Activated effector memory CD4-positive, alpha-beta T cell treated with Interleukin-2 at 50 U/mL for 16 hours (primary cell): ENCODE results near the gene CFAP299.

Source experiments
- DNase-seq: peaks from one replicate; pipeline ENCODE4 v3.0.0-alpha.2; 2020

The CFAP299 gene

DNA sequence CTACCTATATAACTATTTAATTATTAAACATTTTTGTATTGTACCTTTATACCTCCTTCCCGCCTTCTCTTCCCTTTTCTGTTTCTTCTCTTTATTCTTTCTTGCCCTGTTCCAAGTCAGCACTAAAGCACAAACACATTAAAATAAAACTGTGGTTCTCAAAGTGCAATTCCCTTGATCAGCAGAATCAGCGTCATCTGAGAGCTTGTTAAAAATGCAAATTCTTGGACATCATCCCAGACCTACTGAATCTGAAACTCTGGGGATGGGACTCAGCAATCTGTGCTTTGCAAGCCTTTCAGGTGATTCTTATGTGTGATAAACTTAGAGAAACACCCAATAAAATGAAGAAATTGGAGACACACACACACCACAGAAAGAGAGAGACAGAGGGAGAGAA is 516.5 kb downstream of the CFAP299 start:
- no peak for DNase-seq

DNA sequence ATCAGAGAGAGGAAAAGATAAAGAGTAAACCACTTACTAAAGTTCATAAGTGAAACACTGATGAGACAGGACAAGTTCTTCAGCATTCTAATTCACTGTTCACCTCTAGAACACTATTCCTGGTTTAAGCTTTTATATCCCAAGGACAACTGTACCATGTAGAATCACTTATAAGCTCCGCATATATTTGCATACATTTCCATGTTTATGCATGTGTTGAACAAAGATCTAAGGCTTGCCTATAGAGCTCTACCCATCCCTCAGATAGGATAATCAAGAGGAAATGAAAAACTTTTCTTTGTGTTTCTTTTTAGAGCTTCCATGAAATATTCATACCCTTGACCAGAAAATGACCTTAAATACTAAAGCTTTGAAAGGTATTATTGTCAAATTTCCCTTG is 538.0 kb downstream of the CFAP299 start:
- DNase-seq: no peak

DNA sequence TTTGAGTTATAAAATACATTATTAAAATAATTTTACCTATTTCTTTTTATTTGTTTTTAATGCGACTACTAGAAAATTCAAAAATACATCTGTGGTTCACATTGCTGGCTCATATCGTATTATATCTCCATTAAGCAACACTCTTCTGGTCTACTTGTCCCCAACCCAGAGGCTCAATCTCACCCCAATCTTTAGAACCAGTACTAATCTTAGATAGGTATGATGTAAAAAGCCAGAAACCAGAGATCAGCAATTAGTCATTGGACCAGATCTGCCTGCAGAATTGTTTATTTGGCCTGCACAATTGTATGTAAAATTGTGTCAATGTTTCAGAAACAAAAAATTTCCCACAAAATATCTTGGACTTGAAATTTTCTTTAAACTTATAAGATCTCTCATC is 539.4 kb downstream of the CFAP299 start:
- DNase-seq: no peak

DNA sequence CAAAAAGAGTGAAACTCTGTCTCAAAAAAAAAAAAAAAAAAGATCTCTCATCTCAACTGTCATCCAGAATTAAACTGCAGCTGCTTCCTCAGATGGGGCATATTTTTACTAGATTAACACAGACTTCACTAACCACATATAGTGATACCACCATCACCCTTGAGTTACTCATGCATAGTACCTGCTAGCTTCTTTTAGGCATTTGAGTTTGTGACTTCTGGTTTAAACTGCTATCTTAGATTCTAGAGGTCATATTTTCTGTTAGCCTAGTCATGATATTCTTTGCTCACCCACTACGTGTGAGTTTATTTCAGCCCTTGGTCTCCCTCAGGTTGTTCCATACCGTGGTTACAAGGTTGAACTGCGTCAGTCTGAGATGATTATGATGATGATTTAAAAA is 540.1 kb downstream of the CFAP299 start:
- no peak for DNase-seq

DNA sequence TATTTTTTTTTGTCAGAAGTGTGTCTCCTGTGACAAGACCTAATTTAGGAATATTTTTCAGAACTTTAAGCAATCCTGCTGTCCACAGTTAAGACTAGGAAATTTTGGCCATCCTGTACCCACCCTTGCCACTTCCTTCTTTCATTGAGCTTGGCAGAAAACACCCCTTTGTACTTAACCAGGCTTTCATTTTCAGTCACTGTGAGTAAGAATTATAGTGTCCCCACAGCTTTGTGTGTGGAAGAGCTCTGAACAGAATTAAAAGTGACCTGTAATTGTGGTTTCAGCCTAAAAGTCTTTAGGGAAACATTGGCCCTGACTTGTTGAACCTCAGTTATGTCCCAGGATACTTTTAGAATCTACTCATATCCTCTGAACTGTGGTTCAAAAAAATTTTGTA is 541.3 kb downstream of the CFAP299 start:
- DNase-seq: no peak

DNA sequence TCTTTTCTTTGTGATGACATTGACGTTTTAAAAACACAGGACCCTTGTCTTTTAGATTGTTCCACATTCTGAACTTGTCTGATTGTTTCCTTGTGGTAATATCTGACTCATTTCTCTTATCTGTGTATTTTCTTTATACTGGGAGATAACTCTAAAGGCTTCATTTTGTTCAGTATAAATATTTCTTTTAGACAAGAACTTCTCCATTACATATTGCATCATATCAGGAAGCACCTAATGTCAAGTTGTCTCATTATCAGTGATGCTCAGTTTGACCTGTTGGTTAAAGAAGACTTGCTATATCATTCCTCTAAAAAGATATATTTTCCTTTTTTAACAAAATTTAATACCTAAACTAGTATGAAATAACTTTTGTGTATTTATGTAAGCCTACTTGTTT is 542.7 kb downstream of the CFAP299 start:
- DNase-seq: no peak

DNA sequence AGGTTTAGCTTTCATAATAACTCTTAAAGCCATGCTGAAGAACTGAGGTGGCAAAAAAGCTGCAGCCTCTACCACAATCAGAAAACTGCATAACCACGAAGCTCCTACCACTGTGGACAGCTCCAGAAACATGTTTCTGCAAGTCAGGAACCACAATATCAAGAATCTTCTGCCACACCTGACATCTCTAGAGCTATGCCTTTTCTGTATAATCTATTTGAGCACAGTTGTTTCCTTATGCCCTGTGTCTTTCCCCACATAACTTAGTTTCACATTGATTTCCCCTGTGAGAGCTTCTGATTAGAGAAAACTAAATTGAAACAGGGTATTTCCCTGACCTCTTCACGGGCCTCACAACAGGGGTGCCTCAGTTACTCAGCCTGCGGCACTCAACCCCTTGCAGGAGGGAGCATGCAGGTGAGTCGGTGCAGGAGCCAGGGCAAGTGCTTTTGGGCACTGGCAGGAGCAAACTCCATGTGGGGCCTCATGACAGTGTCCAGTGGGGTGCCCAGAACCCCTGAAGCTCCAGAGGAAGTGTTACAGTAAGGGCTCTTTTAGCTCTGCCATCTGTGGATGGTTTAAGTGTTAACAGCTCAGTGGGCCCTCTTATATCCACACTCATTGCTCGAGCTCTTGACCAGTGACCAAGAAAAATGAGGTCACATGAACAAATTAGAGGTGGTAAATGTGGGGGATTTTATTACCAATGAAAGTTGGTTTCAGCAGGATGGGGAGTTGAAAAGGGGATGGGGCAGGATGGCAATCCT is 562.2 kb downstream of the CFAP299 start:
- DNase-seq: no peak

DNA sequence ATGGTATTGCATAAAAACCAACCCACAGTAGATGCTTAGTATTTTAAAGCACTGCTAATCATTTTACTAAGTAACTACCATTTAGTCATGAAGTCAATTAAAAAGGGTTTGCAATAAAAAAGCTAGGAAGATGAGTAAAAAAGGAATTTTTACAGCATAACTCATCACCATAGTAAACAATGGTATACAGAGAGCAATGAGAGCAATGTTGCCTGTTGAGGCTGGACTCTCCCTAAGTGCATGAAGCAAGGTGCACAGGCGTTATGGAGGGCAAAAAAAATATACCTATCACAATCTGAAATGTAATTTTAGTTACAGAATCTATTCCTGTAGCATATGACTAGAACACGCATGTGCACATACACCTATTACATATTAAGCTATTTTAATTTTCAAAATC is 565.4 kb downstream of the CFAP299 start:
- no peak for DNase-seq

DNA sequence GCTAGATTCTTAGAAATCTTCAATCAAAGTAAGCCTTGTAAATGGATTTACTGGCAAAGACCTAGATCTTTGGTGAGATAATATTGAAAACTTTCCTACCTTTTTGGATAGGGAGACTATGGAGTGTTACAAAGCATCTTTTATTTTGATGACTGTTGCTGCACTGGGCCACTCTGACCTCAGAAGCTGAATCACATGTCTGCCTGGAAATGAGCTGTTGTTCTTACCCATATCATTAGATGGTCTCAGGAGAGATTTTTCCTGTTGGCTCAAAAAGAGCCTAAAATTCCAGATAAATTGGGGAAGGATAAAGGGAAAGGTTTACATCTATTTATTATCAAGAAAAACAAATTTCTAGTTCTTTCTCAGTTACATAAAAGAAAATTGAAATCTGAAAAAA is 567.5 kb downstream of the CFAP299 start:
- DNase-seq: no peak

DNA sequence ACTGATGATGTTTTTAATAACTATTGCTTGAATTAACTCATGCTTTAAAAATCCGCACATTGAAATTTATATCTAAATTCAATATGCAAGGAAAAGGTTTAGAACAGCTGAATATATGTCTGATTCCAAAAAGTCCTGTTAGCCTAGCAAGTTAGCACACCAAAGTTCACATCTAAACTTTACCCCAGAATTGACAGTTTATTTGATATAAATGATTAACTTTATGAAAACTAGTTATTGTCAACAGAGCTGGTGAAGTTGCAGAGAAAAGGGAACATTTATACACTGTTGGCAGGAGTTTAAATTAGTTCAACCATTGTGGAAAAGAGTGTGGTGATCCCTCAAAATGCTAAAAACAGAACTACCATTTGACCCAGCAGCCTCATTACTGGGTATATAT is 574.4 kb downstream of the CFAP299 start:
- no peak for DNase-seq

DNA sequence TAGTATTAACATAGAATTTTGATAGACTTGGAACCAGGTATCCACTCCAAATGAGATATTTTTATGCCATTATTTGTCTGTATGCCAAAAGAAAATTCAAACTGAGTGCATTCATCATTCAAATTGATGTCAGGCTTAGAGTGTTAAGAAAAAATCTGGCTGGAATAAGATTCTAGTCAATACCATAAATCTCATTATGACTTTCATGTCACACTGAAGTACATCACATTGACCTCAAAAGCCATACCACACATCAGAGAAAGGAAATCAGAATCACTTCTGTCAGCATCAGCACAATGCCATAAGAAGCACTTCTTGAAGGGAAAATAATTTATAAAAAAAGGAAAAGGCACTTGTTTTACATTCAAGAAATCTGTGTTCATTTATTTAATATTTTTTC is 575.9 kb downstream of the CFAP299 start:
- no peak for DNase-seq

DNA sequence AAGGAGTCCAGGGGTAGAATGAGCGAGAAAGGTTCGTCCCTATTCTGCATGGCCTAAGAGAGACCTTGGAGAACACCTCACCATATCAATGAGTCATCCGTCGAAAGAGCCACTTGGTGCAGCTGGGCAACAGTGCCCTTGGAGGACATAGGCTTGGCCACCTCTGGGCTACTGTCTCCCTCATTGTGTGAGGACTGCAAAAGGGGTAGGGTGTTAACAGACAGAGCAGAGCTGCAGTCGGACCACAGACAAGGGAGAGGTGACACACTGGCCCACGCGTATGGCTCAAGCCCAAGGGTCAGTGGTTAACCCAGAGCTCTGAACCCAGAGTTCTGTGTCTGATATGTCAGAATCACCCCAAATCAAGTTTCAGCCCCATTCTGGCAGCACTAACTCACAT is 576.8 kb downstream of the CFAP299 start:
- no peak for DNase-seq

DNA sequence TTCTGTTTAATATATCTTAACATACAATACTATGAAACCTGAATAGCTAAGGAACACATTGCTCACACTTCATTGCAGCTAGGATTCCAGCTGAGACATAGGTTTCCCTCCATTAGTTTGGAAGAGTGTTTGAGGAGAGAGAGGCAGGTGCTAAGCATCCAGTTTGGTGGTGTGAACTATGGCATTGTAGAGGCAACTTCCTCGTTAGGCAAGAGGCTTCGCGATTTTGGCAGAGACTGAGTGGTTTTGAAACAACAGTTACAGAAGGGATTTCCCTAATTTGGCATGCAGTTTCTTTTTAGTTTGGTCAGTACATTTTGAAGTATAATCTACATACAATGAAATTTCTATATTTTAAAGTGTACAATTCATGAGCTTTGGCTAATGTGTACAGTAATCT is 577.9 kb downstream of the CFAP299 start:
- DNase-seq: no peak

DNA sequence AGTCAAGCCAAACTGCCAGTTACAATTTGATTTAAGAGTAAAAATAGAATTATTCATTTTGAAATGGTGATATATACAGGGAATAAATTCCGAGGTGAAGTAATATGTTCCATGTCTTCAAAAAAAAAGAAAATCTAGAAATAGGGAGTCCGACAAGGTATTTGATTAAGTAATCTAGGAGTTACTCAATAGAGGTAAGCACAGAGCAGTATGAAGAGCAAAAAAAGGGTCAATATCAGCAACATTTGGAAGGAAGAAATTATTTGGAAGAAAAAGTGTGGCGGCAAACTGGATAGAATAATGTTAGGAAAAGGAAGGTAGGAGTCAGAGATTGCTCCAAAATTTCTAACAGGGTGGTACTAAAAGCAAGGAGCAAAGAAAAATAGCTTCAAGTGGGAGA is 581.2 kb downstream of the CFAP299 start:
- no peak for DNase-seq

DNA sequence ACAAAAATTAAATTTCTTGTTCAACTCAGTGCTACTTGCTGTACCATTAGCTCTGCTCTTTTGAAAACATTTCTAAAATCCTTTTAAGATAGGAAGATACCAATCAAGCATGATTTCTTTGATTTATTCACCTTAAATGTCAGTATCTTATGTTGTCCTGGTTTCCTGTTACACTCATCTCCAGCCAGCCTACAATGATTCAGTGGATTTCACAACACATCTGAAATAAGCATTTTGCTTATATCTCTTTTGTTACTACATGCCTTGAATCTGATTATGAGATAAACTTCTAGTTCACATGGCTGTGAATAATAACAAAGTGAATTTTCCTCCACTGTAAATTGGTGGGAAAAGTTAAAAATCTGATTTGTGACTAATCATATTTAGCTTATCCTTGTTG is 582.5 kb downstream of the CFAP299 start:
- DNase-seq: no peak

DNA sequence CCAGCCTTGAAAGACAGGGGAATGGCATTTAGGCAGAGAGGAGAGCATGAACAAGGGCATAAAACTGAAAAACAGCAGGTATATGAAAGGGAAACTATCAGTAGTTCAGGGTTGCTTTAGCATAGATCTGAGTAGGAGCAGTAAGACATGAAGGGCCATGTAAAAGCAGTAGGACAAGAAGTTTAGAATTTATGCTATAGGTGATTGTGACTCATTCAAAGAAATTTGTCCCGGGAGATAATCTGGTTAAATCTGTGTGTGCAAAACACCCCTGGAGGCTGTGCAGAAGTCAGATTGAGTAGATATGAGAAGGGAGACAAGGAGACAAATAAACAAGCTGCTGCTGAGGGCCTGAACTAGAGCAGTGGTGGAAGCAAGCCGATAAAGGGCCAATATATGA is 585.9 kb downstream of the CFAP299 start:
- no peak for DNase-seq

DNA sequence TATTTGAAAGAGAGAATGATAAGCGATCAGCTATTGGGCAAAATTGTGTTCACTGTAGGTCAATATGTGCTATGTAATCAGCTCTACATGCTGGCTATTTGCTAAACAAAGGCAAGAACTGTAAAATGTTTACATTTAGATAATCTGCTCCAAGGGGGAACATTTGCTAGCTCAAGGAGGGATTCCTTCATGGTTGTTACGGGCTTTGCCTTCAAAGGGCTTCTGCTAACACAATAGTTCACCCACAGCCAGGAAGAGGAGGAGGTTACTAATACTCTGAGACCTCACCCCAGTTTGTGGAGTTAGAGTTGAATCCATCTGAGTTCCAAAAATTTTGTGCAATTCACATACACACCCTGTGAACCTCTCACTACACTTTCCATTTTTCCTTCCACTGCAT is 587.4 kb downstream of the CFAP299 start:
- no peak for DNase-seq

DNA sequence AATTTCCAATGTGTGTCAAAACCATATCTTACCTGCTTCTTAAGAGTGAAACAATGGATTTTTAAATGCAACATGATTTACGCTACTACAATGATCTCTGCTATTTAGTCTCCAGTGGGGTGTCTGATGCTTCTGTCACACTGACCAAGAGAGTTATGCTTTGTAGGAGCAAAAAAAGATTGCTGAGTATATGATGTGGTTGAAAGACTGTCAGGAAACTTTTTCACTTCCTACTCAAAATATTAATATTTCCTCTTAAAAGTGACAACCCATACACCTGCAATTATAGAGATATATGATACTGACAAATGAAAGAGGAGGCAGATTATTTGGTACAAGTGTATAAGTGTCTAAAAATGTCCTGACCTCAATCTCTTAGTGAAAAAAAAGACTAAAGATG is 589.8 kb downstream of the CFAP299 start:
- no peak for DNase-seq

DNA sequence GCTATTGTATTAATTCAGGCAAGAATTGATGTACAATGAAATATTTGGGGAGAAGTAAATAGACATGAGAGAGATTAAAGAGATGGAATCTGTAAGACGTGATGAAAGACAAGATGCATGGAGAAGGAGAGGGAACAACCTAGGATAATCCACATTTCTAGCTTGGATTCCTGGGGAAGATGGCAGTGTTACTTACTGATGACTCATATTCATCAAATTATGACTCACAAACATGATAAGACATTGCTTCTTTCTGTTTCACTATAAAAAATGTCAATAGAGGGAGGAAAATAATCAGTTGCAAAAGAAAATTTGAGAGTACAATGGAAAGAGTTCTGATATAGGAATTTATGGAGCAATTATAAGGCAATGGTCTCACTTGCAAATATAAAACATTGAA is 590.9 kb downstream of the CFAP299 start:
- no peak for DNase-seq

DNA sequence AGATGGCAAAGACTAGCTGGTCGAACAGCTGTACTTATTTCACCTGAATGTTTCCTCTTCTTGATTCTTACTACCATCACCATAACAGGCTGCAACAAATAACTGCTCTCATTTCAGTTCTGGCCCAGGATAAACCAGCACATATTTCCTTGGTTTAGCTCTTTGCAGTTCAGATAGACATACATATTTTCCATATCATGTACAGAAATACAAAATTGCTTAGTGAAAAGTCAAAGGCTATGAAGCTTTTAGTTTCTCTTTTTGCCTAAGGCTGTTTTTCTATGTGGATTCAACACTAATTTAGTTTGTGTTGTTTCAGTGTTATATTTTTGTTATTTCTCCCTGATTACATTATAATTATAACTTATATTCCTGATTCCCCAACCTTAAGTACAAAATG is 591.4 kb downstream of the CFAP299 start:
- no peak for DNase-seq

DNA sequence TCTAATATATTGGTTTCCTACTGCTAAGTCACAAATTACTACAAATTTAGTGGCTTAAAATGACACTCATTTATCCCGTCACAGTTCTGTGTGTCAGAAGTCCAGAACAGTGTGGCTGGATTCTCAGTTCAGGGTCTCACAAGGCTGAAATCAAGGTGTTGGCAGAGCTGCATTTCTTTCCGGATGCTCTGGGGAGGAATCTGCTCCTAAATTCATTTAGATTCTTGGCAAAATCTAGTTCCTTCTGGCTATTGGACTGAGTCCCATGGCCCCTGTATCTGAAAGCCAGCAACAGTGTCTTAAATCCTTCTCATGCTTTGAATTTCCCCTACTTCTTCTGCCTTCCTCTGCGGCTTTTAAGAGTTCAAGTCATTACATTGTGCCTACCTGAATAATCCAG is 591.9 kb downstream of the CFAP299 start:
- no peak for DNase-seq

DNA sequence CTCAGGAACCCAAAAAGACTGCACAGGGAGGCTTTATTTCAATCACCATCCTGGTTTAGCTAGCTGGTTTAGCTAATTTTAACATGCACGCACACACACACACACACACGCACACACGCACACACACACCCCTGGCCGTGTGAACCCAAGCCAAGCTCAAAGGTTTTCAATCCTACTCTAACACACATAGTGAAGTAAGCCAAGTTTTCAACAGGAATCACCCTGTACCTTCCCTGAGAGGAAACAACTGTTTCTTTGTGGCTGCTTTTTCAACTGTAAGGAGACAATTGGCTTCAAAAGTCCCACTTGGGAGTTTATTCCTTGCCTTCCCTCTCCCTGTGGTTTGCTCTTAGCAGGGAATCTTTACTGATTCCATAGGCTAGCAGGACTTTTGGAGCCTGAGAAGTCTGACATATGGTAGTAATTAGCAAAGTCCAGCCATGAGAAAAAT is 596.1 kb downstream of the CFAP299 start:
- DNase-seq: no peak

DNA sequence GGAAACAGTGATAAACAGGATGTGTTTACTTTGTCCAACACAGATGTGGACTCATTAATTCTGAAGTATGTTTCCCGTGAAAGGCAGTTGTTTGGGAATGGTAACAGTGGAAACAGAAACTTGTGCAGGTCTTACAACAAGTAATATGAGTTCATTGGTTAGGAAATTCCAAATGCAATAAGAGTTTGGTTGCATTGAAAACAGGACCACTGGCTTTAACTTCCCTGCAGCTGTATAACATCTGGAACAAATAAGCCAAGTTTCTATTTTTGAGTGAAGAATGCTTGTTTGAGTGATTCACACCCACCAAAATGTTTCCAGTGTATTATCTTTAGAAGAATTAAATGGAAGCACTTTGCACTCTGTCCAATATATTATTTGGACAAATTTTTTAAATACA is 612.6 kb downstream of the CFAP299 start:
- DNase-seq: no peak

DNA sequence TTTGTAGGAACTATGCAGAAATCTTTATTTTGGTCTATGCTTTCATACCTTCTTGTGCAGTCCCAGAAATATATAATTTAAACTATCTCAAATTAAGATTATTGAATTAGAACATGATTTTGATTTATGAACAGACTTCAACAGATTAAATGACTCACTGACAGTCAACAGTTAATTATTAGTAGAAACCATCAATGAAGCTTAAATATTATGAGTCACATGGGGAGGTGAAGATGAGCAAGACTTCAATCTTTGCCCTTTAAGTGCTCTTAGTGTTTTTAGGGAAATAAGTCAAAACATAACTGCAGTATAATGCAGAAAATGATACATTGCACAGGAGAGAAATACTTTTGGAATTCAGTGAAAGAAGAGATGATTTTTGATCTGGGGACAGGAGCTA is 613.5 kb downstream of the CFAP299 start:
- no peak for DNase-seq

DNA sequence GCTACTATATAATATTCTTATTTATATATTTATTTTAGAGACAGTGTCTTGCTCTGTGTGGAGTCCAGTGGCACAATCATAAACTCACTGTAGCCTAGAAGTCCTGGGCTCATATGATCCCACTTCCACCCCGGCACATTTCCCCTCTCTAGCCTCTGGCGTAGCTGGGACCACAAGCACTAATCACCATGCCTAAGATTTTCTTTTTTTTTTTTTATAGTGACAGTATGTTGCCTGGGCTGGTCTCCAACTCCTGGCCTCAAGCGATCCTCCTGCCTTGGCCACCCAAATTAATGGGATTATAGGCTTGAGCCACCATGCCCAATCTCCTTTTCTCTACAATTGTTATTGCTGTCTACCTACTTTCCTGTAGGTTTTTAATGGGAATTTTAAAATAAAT is 620.9 kb downstream of the CFAP299 start:
- no peak for DNase-seq

DNA sequence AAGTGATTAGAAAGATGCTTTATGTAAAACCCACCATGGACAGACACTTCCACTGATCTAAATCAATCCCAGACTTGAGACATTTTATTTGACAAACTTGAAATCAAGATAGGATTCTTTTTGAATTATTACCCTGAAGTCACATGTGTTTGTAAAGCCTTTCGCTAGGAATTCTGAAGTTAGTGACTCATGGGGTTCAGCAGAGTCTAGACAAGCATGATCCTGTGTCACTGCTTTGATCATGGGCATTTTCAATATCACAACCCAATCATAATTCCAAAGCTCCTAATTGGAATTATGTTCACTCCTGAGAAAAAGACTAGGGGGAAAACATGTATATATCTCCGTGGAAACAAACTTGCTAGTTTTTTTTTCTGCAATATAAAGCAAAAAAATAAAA is 627.5 kb downstream of the CFAP299 start:
- no peak for DNase-seq
